Fibroblast of the aortic adventitia (primary cell): ENCODE data around the gene IRGQ. TPM values are rescaled to one million over a fixed set of nuclear protein-coding genes. Genes with fewer than 3 reads are reported as not detected.

Source experiments
- DNase-seq: peaks from one replicate; pipeline ENCODE4 v3.0.0-alpha.2; 2010; ENCODE audit warnings: low read depth
- H3K4me3 ChIP-seq: 2 replicates; pipeline ENCODE4 v1.5.1; 2011; ENCODE audit warnings: low read depth, mild to moderate bottlenecking, control low read depth, low read length, moderate library complexity
- CTCF ChIP-seq: IDR thresholded peaks from 2 replicates; pipeline ENCODE4 v1.5.1; 2011; ENCODE audit warnings: mild to moderate bottlenecking, low read length, control low read depth, inconsistent platforms; ENCODE audit not compliant: insufficient read depth
- total RNA-seq: library from RNA; depleted of rRNA; stranded (reverse); fragments of >200 nt; gene quantifications from 2 replicates; pipeline ENCODE4 v1.2.3, GENCODE V29; 2012; ENCODE audit warnings: low replicate concordance

IRGQ gene
- total RNA-seq, 1 donor, result 17.5 TPM

GRCh38 chr19:43572171-43572588 is 23.8 kb downstream of the IRGQ start:
- no peak overlapping the region for H3K4me3 ChIP-seq

GRCh38 chr19:43570174-43570791 is 25.7 kb downstream of the IRGQ start:
- no peak overlapping the region for H3K4me3 ChIP-seq
- TF ChIP-seq CTCF, result no peak
- DNase-seq, result no peak

More at GRCh38 chr19:43572171-43572588, 23.8 kb downstream of the IRGQ start:
- TF ChIP-seq CTCF, result no peak
- no peak for DNase-seq

GRCh38 chr19:43569657-43570056 is 26.3 kb downstream of the IRGQ start:
- H3K4me3 ChIP-seq, result no peak overlapping the region
- DNase-seq, result no peak
- no peak for TF ChIP-seq CTCF

GRCh38 chr19:43564800-43565199 is 31.1 kb downstream of the IRGQ start:
- no peak for TF ChIP-seq CTCF
- no peak overlapping the region for H3K4me3 ChIP-seq

GRCh38 chr19:43563816-43564457 is 32.0 kb downstream of the IRGQ start:
- no peak overlapping the region for H3K4me3 ChIP-seq
- TF ChIP-seq CTCF, result no peak
- no peak for DNase-seq

More at GRCh38 chr19:43564800-43565199, 31.1 kb downstream of the IRGQ start:
- no peak for DNase-seq

GRCh38 chr19:43562698-43563241 is 33.2 kb downstream of the IRGQ start:
- TF ChIP-seq CTCF, result no peak
- DNase-seq, result peak; percentile 23
- no peak overlapping the region for H3K4me3 ChIP-seq
